ENCODE results near the gene CHERP. TPM values are rescaled to one million over a fixed set of nuclear protein-coding genes. Genes with fewer than 3 reads are reported as not detected.
A peak's percentile ranks its signal among the peaks of the same experiment; 100 is the strongest.
"Not testable (repeated sequence)": the region's sequence is repeated elsewhere in the genome, so short reads cannot be mapped to it uniquely, and the experiment has no call there.

Gene CHERP
- total RNA-seq, 4 donors from 2014 or later: 9.8 to 22.5 (median 12.6) TPM

DNA sequence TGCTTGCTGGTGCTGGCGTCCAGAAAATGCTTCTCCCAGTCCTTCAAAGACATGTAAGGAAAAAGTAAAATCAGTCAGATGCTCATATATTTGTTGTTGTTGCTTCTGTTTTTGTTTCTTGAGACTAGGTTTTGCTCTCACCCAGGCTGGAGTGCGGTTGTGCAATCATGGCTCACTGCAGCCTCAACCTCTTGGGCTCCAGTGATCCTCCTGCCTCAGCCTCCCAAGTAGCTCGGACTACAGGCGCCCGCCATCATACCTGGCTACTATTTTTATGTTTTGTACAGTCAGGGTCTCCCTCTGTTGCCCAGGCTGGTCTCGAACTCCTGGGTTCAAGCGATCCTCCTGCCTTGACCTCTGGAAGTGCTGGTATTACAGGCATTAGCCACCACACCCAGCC is 59.5 kb downstream of the CHERP start:
- no peak overlapping the region for H3K27ac ChIP-seq
- DNase-seq (ENCODE audit: low spot score in 2 of 2): no peak
- no peaks in the 10 kb centered on the region for H3K4me1 ChIP-seq
- H3K9me3 ChIP-seq: no peaks in the 10 kb centered on the region
- TF ChIP-seq POLR2A (IDR thresholded peaks at IDR 0.05) (no peak), CTCF (IDR thresholded peaks at IDR 0.05) (no peak), EP300 (IDR thresholded peaks at IDR 0.05) (no peak)
- no peak overlapping the region for H3K4me3 ChIP-seq
- WGBS, 2 donors: 89 to 95% methylated on average over 7 of the region's 7 CpGs
- no peaks in the 10 kb centered on the region for H3K36me3 ChIP-seq
- H3K27me3 ChIP-seq: no peaks in the 10 kb centered on the region

DNA sequence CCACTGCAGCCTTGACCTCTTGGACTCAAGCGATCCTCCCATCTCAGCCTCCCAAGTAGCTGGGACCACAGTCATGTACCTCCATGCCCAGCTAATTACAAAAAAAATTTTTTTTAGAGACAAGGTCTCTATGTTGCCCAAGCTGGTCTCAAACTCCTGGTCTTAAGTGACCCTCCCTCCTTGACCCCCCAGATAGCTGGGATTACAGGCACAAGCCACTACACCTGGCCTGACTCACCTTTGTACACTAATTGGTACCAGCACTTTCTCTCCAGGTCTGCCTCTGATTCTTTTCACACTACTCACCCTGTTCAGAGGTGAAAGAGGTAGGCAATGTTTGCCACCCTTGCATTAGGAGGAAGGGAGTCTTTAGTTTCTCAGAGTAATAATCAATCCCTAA is 64.9 kb downstream of the CHERP start:
- H3K4me3 ChIP-seq: no peak overlapping the region
- H3K27me3 ChIP-seq: no peaks in the 10 kb centered on the region
- no peak overlapping the region for H3K27ac ChIP-seq
- no peaks in the 10 kb centered on the region for H3K36me3 ChIP-seq
- H3K4me1 ChIP-seq: peaks cover 0 to 3% (median 2%) of the 10 kb centered on the region in 4 donors
- H3K9me3 ChIP-seq: peaks cover 0 to 5% (median 0%) of the 10 kb centered on the region in 4 donors
- DNase-seq (ENCODE audit: low spot score in 2 of 2): no peak
- TF ChIP-seq POLR2A (IDR thresholded peaks at IDR 0.05) (no peak), EP300 (IDR thresholded peaks at IDR 0.05) (no peak), CTCF (IDR thresholded peaks at IDR 0.05) (no peak)
- 90 to 94% methylated on average over 1 of the region's 1 CpG for WGBS, 2 donors

GRCh38 chr19:16476401-16476800 is 65.8 kb downstream of the CHERP start:
- no peak for TF ChIP-seq CTCF (IDR thresholded peaks at IDR 0.05)
- no peak for TF ChIP-seq EP300 (IDR thresholded peaks at IDR 0.05)
- TF ChIP-seq POLR2A (IDR thresholded peaks at IDR 0.05): no peak
- Histone ChIP-seq H3K27me3 (no peaks in the 10 kb centered on the region), H3K4me3 (no peak overlapping the region), H3K9me3 (peaks cover 0 to 5% (median 0%) of the 10 kb centered on the region in 4 donors), H3K36me3 (no peaks in the 10 kb centered on the region), H3K4me1 (peaks cover 0 to 5% (median 3%) of the 10 kb centered on the region in 4 donors), H3K27ac (no peak overlapping the region)
- DNase-seq (ENCODE audit: low spot score in 2 of 2): no peak
- WGBS, 2 donors: 63 to 71% methylated on average over 3 of the region's 3 CpGs

GRCh38 chr19:16473875-16474392 is 68.3 kb downstream of the CHERP start:
- H3K4me1 ChIP-seq: peaks cover 0 to 29% (median 18%) of the 10 kb centered on the region in 4 donors
- H3K27me3 ChIP-seq: no peaks in the 10 kb centered on the region
- DNase-seq (ENCODE audit: low spot score in 2 of 2): no peak
- H3K27ac ChIP-seq: no peak overlapping the region
- WGBS, 2 donors: 86 to 87% methylated on average over 13 of the region's 13 CpGs
- no peaks in the 10 kb centered on the region for H3K36me3 ChIP-seq
- no peak overlapping the region for H3K4me3 ChIP-seq
- TF ChIP-seq CTCF (IDR thresholded peaks at IDR 0.05): no peak
- TF ChIP-seq EP300 (IDR thresholded peaks at IDR 0.05): no peak
- TF ChIP-seq POLR2A (IDR thresholded peaks at IDR 0.05): no peak
- peaks cover 0 to 5% (median 0%) of the 10 kb centered on the region in 4 donors for H3K9me3 ChIP-seq

GRCh38 chr19:16472992-16473391 is 69.2 kb downstream of the CHERP start:
- H3K27me3 ChIP-seq: no peaks in the 10 kb centered on the region
- peaks cover 0 to 37% (median 18%) of the 10 kb centered on the region in 4 donors for H3K4me1 ChIP-seq
- TF ChIP-seq CTCF (IDR thresholded peaks at IDR 0.05) (no peak), EP300 (IDR thresholded peaks at IDR 0.05) (no peak), POLR2A (IDR thresholded peaks at IDR 0.05) (no peak)
- no peaks in the 10 kb centered on the region for H3K36me3 ChIP-seq
- DNase-seq (ENCODE audit: low spot score in 2 of 2): no peak
- WGBS, 2 donors: 99 to 100% methylated on average over 2 of the region's 2 CpGs
- no peak overlapping the region for H3K4me3 ChIP-seq
- peaks cover 0 to 5% (median 0%) of the 10 kb centered on the region in 4 donors for H3K9me3 ChIP-seq
- H3K27ac ChIP-seq: peak overlapping the region in 1 of 4 donors; percentile 98

GRCh38 chr19:16472559-16472899 is 69.7 kb downstream of the CHERP start:
- Histone ChIP-seq H3K27ac (peak overlapping the region; percentile 84 to 98 (median 94)), H3K4me3 (peak overlapping the region; percentile 81 to 98 (median 88)), H3K4me1 (peaks cover 0 to 42% (median 18%) of the 10 kb centered on the region in 4 donors)
- H3K27me3 ChIP-seq; DNase-seq (ENCODE audit: low spot score in 2 of 2); H3K36me3 ChIP-seq; H3K9me3 ChIP-seq: not testable (repeated sequence)
- WGBS, 2 donors: 66 to 83% methylated on average over 2 of the region's 2 CpGs
